GM12874 (cell line): ENCODE results near the gene MLC1.

Experiments used
- CTCF ChIP-seq: IDR thresholded peaks from 2 replicates; pipeline ENCODE4 v1.5.1; 2011; ENCODE audit warnings: low read depth, mild to moderate bottlenecking, control low read depth, low read length, moderate library complexity; ENCODE audit not compliant: insufficient read depth

Gene MLC1

GRCh38 chr22:50072714-50073538 is 12.3 kb downstream of the MLC1 start:
- TF ChIP-seq CTCF = no peak

- no peak for TF ChIP-seq CTCF
Measured at GRCh38 chr22:50072167-50072555, 13.1 kb downstream of the MLC1 start.

- no peak for TF ChIP-seq CTCF
Measured at GRCh38 chr22:50071432-50072166, 13.6 kb downstream of the MLC1 start.

- TF ChIP-seq CTCF = no peak
Measured at GRCh38 chr22:50070366-50070765, 14.9 kb downstream of the MLC1 start.

GRCh38 chr22:50068096-50068495 is 17.1 kb downstream of the MLC1 start:
- no peak for TF ChIP-seq CTCF

- no peak for TF ChIP-seq CTCF
Measured at GRCh38 chr22:50067244-50067643, 18.0 kb downstream of the MLC1 start.

- no peak for TF ChIP-seq CTCF
Measured at GRCh38 chr22:50064453-50064852, 20.8 kb downstream of the MLC1 start.
